Effector memory CD4-positive, alpha-beta T cell (primary cell): Measurements from ENCODE around the gene LSAMP.

Source experiments
- DNase-seq, 3 donors: peaks; one replicate each; pipeline ENCODE4 v3.0.0-alpha.2; 2020
- H3K27ac ChIP-seq: 2 replicates; pipeline ENCODE4 v1.7.0; 2013; ENCODE audit warnings: mild to moderate bottlenecking, low read length, moderate library complexity; ENCODE audit not compliant: insufficient read depth, poor library complexity, severe bottlenecking
- H3K27me3 ChIP-seq: replicated peaks from 2 replicates; pipeline ENCODE4 v1.7.0; 2013; ENCODE audit warnings: mild to moderate bottlenecking, low read length; ENCODE audit not compliant: insufficient read depth, control insufficient read depth, poor library complexity, severe bottlenecking
- H3K36me3 ChIP-seq: 2 replicates; pipeline ENCODE4 v1.7.0; 2013; ENCODE audit warnings: mild to moderate bottlenecking, low read length, moderate library complexity; ENCODE audit not compliant: control insufficient read depth, insufficient read depth
- H3K4me1 ChIP-seq: 2 replicates; pipeline ENCODE4 v1.7.0; 2013; ENCODE audit warnings: low read length, mild to moderate bottlenecking; ENCODE audit not compliant: control insufficient read depth, insufficient read depth, poor library complexity, severe bottlenecking
- H3K4me3 ChIP-seq: 2 replicates; pipeline ENCODE4 v1.7.0; 2013; ENCODE audit warnings: low read length, low read depth, mild to moderate bottlenecking; ENCODE audit not compliant: insufficient read depth, poor library complexity, severe bottlenecking
- H3K9me3 ChIP-seq: 2 replicates; pipeline ENCODE4 v1.7.0; 2013; ENCODE audit warnings: mild to moderate bottlenecking, low read length, moderate library complexity; ENCODE audit not compliant: control insufficient read depth

The LSAMP gene

DNA sequence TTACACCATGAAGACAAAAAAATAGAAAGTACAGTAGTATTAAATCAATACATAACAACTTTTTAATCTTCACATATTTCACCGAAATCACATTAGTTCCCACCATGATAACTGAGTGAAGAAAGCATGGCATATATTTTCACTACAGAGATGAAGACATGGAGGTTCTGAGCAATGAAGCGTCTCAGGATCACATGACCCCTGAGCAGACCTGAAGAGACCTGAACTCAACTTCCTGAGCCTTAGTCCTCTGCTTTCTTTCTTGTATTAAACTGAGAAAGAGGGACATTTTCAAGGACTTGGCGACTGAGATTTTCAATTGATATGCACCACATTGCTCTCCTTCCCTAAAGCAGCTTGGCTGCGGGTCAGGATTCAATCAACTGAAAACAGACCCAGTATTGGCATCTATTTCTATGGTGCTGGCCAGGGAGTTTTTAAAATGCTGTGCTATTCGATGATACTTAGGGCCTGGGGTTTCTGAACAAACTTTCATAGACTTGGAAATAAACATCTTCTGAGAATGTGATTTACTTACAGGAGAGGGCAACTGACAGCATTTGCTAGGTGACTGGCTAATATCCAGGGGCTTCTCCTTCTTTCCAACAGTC, 165.1 kb downstream of the LSAMP start:
- no peaks in the 10 kb centered on the region for H3K4me1 ChIP-seq
- no peaks in the 10 kb centered on the region for H3K27me3 ChIP-seq
- no peaks in the 10 kb centered on the region for H3K36me3 ChIP-seq
- no peak overlapping the region for H3K4me3 ChIP-seq
- DNase-seq = no peak
- no peaks in the 10 kb centered on the region for H3K9me3 ChIP-seq
- H3K27ac ChIP-seq = no peak overlapping the region

DNA sequence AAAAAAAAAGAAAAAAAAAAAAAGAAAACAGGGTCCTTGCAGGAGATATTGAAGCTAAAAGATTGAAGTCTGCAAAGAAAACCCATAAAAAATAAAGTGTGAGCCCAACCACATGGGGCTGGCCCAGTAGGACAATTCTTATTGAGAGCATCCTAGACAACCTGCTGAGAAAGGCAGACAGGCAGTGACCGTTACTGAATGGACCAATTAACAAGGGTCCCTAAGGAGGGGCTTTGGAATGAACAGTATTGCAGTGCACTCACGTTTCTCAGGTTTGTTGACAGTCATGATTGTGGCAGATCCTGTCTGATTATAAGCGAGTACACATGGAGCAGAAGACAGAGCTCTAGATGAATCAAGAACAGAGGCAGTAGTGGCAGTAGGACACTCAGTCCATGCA, 168.6 kb downstream of the LSAMP start:
- Histone ChIP-seq H3K4me3 (no peak overlapping the region), H3K27ac (no peak overlapping the region), H3K36me3 (no peaks in the 10 kb centered on the region), H3K27me3 (no peaks in the 10 kb centered on the region), H3K4me1 (no peaks in the 10 kb centered on the region), H3K9me3 (no peaks in the 10 kb centered on the region)
- DNase-seq = no peak

DNA sequence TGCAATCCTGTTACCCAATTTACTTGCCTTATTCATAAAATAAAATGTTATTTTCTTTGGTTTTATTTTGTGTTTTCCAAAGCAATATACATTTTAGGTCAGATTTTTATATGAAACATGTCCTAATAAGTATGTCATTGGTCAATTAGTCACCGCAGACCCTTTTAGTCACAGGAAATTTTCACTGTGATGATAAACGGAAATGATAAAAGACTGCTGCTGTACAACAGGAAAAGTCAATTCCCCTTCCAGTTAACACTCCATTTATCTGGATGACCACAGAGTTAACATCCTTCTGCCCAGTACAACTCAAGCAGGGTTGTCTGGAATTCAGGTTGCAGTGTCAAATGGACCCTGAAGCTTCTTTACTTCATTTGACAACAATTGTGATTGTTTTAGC, 175.2 kb downstream of the LSAMP start:
- DNase-seq = no peak
- no peaks in the 10 kb centered on the region for H3K9me3 ChIP-seq
- no peaks in the 10 kb centered on the region for H3K27me3 ChIP-seq
- no peaks in the 10 kb centered on the region for H3K36me3 ChIP-seq
- no peak overlapping the region for H3K4me3 ChIP-seq
- no peaks in the 10 kb centered on the region for H3K4me1 ChIP-seq
- H3K27ac ChIP-seq = no peak overlapping the region

DNA sequence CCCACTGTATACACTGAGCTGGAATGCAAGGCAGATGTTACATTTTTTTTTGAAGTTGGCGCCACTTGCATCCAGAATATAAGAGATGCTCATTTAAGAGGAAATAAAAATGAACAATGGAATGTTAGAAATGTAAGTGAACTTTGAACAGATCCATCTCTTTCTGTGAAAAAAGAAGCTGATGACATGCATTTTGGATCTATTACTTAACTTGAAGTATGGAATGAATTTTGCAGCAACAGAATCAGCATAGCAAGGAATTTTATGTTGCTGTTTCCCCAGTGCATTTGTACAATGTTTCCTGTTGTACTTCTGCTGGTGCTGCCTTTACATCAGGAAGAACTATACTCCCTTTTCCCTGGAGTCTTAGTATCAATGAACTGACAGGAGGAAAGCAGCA, 178.2 kb downstream of the LSAMP start:
- no peak for DNase-seq
- Histone ChIP-seq H3K4me3 (no peak overlapping the region), H3K9me3 (no peaks in the 10 kb centered on the region), H3K27me3 (no peaks in the 10 kb centered on the region), H3K4me1 (no peaks in the 10 kb centered on the region), H3K36me3 (no peaks in the 10 kb centered on the region), H3K27ac (no peak overlapping the region)

DNA sequence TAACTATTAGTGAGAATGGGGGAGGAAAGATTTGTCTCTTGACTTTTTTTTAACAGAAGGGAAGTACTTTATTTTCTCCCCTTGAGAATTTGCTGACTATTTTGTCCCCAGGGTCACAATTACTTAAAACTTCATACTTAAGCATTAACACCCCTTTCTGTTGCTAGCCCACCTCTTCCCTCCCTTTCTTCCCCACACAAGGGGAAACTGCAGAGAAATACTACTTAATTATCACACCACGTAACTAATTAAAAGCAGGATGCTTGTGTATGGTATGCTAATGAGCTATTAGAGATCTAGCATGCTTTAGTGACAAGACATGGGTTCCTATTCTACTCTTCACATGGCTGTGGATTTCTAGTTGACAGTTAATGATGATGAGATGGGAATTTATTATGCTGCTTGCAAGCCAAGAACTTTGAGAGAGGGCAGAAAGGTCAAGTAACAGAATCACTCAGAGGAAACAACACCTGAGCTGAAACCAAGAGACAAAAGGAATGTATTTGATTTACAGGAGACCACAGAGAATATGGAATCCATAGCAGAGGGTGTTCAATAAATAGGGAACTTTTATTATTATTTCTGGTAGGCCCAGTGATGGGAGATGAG, 179.2 kb downstream of the LSAMP start:
- H3K27me3 ChIP-seq = no peaks in the 10 kb centered on the region
- H3K27ac ChIP-seq = no peak overlapping the region
- DNase-seq = no peak
- no peaks in the 10 kb centered on the region for H3K9me3 ChIP-seq
- H3K4me3 ChIP-seq = no peak overlapping the region
- no peaks in the 10 kb centered on the region for H3K4me1 ChIP-seq
- no peaks in the 10 kb centered on the region for H3K36me3 ChIP-seq

DNA sequence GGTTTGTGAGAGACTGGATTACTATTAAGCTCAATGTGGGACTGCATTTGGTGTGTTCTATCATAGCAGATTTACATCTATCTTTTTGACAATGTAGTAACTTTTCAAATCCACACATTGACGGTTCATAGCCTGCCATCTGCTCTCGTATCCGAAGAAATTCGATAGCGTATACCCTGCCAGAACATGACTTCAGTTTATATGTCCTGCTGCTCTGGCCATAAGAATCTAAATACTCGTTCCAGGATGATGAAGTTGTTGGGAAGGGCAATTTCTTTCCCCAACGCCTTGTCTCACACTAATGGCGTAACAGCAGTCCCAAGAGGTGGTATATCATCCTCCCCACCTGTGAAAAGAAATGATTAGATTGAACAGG, 180.0 kb downstream of the LSAMP start:
- no peaks in the 10 kb centered on the region for H3K9me3 ChIP-seq
- H3K36me3 ChIP-seq = no peaks in the 10 kb centered on the region
- no peak overlapping the region for H3K27ac ChIP-seq
- no peaks in the 10 kb centered on the region for H3K27me3 ChIP-seq
- no peak overlapping the region for H3K4me3 ChIP-seq
- no peak for DNase-seq
- H3K4me1 ChIP-seq = no peaks in the 10 kb centered on the region

DNA sequence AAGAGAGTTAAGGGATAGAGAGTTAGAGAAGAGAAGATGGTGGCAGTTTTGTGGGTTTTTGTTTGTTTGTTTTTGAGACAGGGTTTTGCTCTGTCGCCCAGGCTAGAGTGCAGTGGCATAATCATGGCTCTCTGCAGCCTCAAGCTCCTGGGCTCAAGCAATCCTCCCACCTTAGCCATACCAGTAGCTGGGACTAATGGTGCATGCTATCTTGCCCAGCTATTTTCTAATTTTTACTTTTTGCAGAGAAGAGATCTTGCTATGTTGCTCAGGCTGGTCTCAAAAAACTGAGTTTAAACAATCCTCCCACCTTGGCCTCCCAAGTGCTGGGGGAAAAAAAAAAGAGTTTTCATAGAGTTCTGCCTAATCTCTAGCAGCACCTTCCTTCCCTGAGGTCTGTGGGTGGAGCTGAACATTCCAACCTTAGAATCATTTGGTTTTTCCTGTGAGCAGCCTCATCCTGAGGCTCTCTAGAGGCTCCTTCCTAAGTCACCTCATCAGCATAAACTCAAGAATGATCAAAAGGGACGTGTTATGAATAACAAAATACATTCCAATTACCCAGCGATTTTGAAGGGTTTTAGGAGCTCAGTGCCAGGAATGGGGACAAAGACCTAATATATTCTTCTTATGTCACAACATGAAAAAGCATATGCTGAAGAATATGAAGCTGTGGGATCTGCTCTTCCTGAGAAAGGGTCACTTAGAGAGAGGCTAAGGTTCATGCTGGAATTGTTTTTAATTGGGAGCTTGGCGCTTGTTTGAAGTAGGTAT, 180.6 kb downstream of the LSAMP start:
- Histone ChIP-seq H3K4me1 (no peaks in the 10 kb centered on the region), H3K36me3 (no peaks in the 10 kb centered on the region), H3K4me3 (no peak overlapping the region), H3K27ac (no peak overlapping the region), H3K27me3 (no peaks in the 10 kb centered on the region), H3K9me3 (no peaks in the 10 kb centered on the region)
- no peak for DNase-seq

DNA sequence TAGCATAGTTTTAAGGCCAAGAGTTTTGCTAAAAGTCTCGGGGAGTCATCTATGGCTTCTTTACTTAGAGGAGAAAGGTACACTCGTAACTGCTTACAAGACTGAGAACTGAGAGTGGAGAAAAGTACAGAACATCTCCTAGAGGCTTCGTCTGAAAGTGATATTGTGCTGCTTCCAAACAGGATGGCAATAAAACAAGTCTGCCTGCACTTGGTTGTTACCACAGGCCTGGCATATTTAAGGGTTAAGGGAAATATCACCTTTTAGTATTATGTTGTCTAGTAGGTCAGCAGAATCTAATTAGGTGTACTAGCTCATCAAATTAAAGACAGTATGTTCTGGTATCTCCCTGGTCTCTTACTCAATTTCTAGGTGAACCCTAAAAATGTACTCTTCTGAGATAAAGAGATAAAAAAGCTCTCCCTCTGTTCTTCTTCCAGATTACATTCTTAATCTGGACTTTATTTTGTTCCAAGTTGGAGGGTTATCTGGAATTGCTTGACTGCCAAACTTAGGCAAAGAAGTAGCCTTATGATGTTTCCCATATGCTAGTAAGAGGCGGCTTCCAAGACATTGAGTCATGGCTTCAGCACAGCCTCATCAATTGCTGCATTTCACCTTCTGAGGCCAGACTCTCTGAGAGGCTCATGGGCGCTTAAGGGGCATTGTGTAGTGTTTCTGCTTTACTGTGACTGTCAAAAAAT, 181.3 kb downstream of the LSAMP start:
- no peak for DNase-seq
- H3K27me3 ChIP-seq = no peaks in the 10 kb centered on the region

DNA sequence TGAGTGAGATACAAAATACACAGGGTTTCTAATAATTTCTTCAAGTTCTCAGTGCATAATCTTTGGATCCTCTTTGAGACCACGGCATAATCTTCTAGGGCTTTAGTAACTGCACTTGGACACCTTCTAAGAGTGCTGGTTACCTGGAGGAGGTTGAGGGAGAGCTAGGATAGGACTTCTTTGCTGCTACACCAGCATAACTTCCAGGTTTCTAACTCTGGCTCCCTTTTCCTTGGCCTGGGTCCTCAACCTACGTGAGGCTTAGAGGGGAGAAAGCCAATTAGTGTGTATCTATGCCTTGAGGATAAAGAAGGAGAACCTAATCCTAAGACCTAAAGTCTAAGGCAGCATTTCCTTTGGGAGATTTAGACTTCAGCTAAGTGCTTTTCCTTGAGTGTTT, 184.8 kb downstream of the LSAMP start:
- Histone ChIP-seq H3K36me3 (no peaks in the 10 kb centered on the region), H3K27me3 (no peaks in the 10 kb centered on the region), H3K9me3 (no peaks in the 10 kb centered on the region), H3K27ac (no peak overlapping the region), H3K4me3 (no peak overlapping the region), H3K4me1 (no peaks in the 10 kb centered on the region)
- DNase-seq = no peak

More for the DNA sequence above, 181.3 kb downstream of the LSAMP start:
- no peak overlapping the region for H3K4me3 ChIP-seq
- H3K4me1 ChIP-seq = no peaks in the 10 kb centered on the region
- no peaks in the 10 kb centered on the region for H3K36me3 ChIP-seq
- no peaks in the 10 kb centered on the region for H3K9me3 ChIP-seq
- no peak overlapping the region for H3K27ac ChIP-seq

DNA sequence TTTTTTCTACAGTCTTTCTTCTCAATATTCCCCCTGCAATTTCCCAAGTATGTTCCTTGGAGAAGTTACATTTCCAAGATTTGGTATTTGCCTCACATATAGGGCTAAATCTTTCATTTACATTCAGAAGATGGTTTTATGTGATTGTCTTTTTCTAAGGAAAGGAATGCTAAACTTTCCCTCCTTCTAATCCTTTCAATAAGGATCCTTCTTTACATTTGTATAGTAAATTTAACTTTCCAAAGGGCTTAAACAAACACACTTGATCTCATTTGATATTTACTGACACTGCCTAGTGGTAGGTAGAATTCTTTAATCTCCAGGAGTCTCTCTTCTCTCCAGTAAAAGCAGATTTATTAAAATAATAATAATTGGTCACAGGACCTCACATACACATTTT, 185.3 kb downstream of the LSAMP start:
- Histone ChIP-seq H3K4me3 (no peak overlapping the region), H3K4me1 (no peaks in the 10 kb centered on the region), H3K27ac (no peak overlapping the region), H3K36me3 (no peaks in the 10 kb centered on the region), H3K27me3 (no peaks in the 10 kb centered on the region), H3K9me3 (no peaks in the 10 kb centered on the region)
- no peak for DNase-seq
